HCT116 (cell line): ENCODE data around the gene MNT. TPM values are rescaled to one million over a fixed set of nuclear protein-coding genes. Genes with fewer than 3 reads are reported as not detected.

Source experiments
- ATAC-seq: fragments of 200-7000 bp; cut with Tn5 transposase; 2 replicates; pipeline ENCODE4 v1.9.1; 2020; ENCODE audit warnings: mild to moderate bottlenecking, moderate library complexity
- BruUV-seq: library from RNA; stranded (reverse); fragments of 400-500 nt; replicated peaks from 2 replicates; lab custom pipeline; 2021; lab: Mats Ljungman, UMichigan
- CTCF ChIA-PET: fragments of 300-600 bp; sonication (Branson Sonifier 250); formaldehyde crosslinking; loops from one replicate; lab custom pipeline; 2021; ENCODE audit warnings: antibody characterized with exemption; lab: Charles Lee
- POLR2A ChIA-PET: fragments of 300-600, 350-600 bp; sonication (Branson Sonifier 250); formaldehyde crosslinking; loops from one replicate; lab custom pipeline; 2021; ENCODE audit warnings: antibody characterized with exemption; lab: Charles Lee
- RAD21 ChIA-PET, 2 experiments: fragments of 300-600 bp; sonication (Branson Sonifier 250); formaldehyde crosslinking; loops; one replicate each; lab custom pipeline; 2023; ENCODE audit warnings: low total read pairs in 2 of 2; ENCODE audit not compliant: uncharacterized antibody in 2 of 2, unreplicated experiment in 2 of 2, low non-redundant PET in 1 of 2; lab: Charles Lee
- DNase-seq: peaks from one replicate; pipeline ENCODE4 v3.0.0-alpha.2; 2010; ENCODE audit warnings: low read depth, low spot score
- H2AFZ ChIP-seq: fragments of 200-600 bp; shearing (Covaris generic), sonication (generic); 2 replicates; pipeline ENCODE4 v1.6.1; 2017; ENCODE audit warnings: low read depth, mixed run types, mixed read lengths, antibody characterized with exemption, low read length; ENCODE audit not compliant: poor library complexity, severe bottlenecking
- H3K27ac ChIP-seq: 2 replicates; pipeline ENCODE4 v1.5.1; 2012; ENCODE audit warnings: low read depth, low read length
- H3K27me3 ChIP-seq: fragments of 200-600 bp; sonication (generic); 2 replicates; pipeline ENCODE4 v1.6.1; 2016; ENCODE audit warnings: mixed run types, low read length, mixed read lengths; ENCODE audit not compliant: insufficient read depth
- H3K36me3 ChIP-seq, 2 experiments: fragments of 200-500 bp in 1 of 2; fragments of 200-600 bp in 1 of 2; sonication (Bioruptor generic) in 1 of 2; sonication (generic) in 1 of 2; 2 replicates each; pipeline versions ENCODE4 v1.5.1 to v1.6.1; 2014 to 2016; ENCODE audit warnings: low read length in 2 of 2, inconsistent platforms in 1 of 2, mixed read lengths in 1 of 2, mixed run types in 1 of 2; ENCODE audit not compliant: insufficient read depth in 2 of 2, control insufficient read depth in 1 of 2
- H3K4me1 ChIP-seq, 2 experiments: fragments of 200-600 bp in 1 of 2; sonication (generic) in 1 of 2; 2 replicates each; pipeline versions ENCODE4 v1.5.1 to v1.6.1; 2012 to 2017; ENCODE audit warnings: low read length in 2 of 2, inconsistent platforms in 1 of 2, mild to moderate bottlenecking in 1 of 2, mixed read lengths in 1 of 2, mixed run types in 1 of 2, moderate library complexity in 1 of 2; ENCODE audit not compliant: insufficient read depth in 2 of 2, control insufficient read depth in 1 of 2
- H3K4me2 ChIP-seq: fragments of 200-600 bp; sonication (generic); 2 replicates; pipeline ENCODE4 v1.6.1; 2017; ENCODE audit warnings: mixed run types, low read length, mixed read lengths
- H3K4me3 ChIP-seq, 2 experiments: fragments of 200-600 bp in 1 of 2; sonication (generic) in 1 of 2; replicated peaks in 1 of 2; 2 replicates each; pipeline ENCODE4 v1.5.1; 2011 to 2016; ENCODE audit warnings: low read length in 2 of 2, control low read depth in 1 of 2, low read depth in 1 of 2, mild to moderate bottlenecking in 1 of 2, mixed read lengths in 1 of 2, mixed run types in 1 of 2
- H3K79me2 ChIP-seq: fragments of 200-600 bp; sonication (generic); 2 replicates; pipeline ENCODE4 v1.6.1; 2017; ENCODE audit warnings: mild to moderate bottlenecking, mixed run types, low read length, moderate library complexity, mixed read lengths; ENCODE audit not compliant: insufficient read depth
- H3K9ac ChIP-seq: fragments of 200-600 bp; sonication (generic); 2 replicates; pipeline ENCODE4 v1.6.1; 2016; ENCODE audit warnings: low read length, mixed read lengths
- H3K9me2 ChIP-seq: fragments of 200-600 bp; sonication (generic), shearing (Covaris generic); 2 replicates; pipeline ENCODE4 v1.6.1; 2017; ENCODE audit warnings: mixed run types, mild to moderate bottlenecking, moderate library complexity; ENCODE audit not compliant: insufficient read depth
- H3K9me3 ChIP-seq, 2 experiments: fragments of 200-500 bp in 1 of 2; fragments of 200-600 bp in 1 of 2; sonication (Bioruptor generic) in 1 of 2; sonication (generic) in 1 of 2; 2 replicates each; pipeline ENCODE4 v1.6.1; 2014 to 2017; ENCODE audit warnings: low read length in 2 of 2, mixed read lengths in 2 of 2, inconsistent platforms in 1 of 2, low read depth in 1 of 2, mild to moderate bottlenecking in 1 of 2, mixed run types in 1 of 2, moderate library complexity in 1 of 2; ENCODE audit not compliant: control insufficient read depth in 1 of 2, insufficient read depth in 1 of 2
- H4K20me1 ChIP-seq: fragments of 200-600 bp; sonication (generic), shearing (Covaris generic); 2 replicates; pipeline ENCODE4 v1.6.1; 2017; ENCODE audit warnings: mixed run types, mild to moderate bottlenecking, moderate library complexity; ENCODE audit not compliant: insufficient read depth
- EZH2 ChIP-seq: fragments of 200-600 bp; sonication (generic); IDR thresholded peaks from 2 replicates; pipeline ENCODE4 v1.6.1; 2017; ENCODE audit warnings: antibody characterized with exemption, mixed run types
- FOSL1 ChIP-seq: IDR thresholded peaks from 2 replicates; pipeline ENCODE4 v1.6.1; 2012; ENCODE audit warnings: low read depth
- JUND ChIP-seq: IDR thresholded peaks from 2 replicates; pipeline ENCODE4 v1.6.1; 2012
- MAX ChIP-seq: IDR thresholded peaks from 2 replicates; pipeline ENCODE4 v1.6.1; 2012
- POLR2A ChIP-seq: IDR thresholded peaks from 2 replicates; pipeline ENCODE4 v1.7.0; 2011; ENCODE audit warnings: borderline replicate concordance; ENCODE audit not compliant: insufficient read depth, insufficient read length; ENCODE audit errors: extremely low read depth
- POLR2AphosphoS5 ChIP-seq: IDR thresholded peaks from 2 replicates; pipeline ENCODE4 v1.6.1; 2011; ENCODE audit warnings: mild to moderate bottlenecking, low read depth, low read length, moderate library complexity
- SIN3A ChIP-seq: IDR thresholded peaks from 2 replicates; pipeline ENCODE4 v1.6.1; 2012; ENCODE audit warnings: low read depth
- ZFX ChIP-seq: fragments of 450-650 bp; IDR thresholded peaks from 2 replicates; pipeline ENCODE4 v1.6.1; 2017
- ZNF274 ChIP-seq: fragments of 200-500 bp; sonication (Bioruptor generic); IDR thresholded peaks from 2 replicates; pipeline ENCODE4 v1.6.1; 2014; ENCODE audit warnings: mild to moderate bottlenecking, low read depth, low read length, inconsistent platforms
- intact Hi-C: fragments of 100-400 bp; cut with micrococcal nuclease; formaldehyde crosslinking; loops from 2 replicates; pipeline ENCODE4 v1.10.0; 2022
- total RNA-seq: library from RNA; stranded (reverse); gene quantifications from one replicate; pipeline ENCODE4 v1.2.1, GENCODE V29; 2021; ENCODE audit not compliant: unreplicated experiment

Gene MNT
- total RNA-seq, 1 experiment from 2014 or later = 37.0 TPM

- H3K4me2 ChIP-seq = no peak overlapping the region
- H3K4me1 ChIP-seq = peaks cover 11 to 33% of the 10 kb centered on the region in 2 experiments
- RAD21 ChIA-PET = no interaction called here
- CTCF ChIA-PET = no interaction called here
- H3K9me2 ChIP-seq = no peaks in the 10 kb centered on the region
- H3K27ac ChIP-seq = no peak overlapping the region
- H3K36me3 ChIP-seq = peaks cover 0 to 3% of the 10 kb centered on the region in 2 experiments; a peak in 1 of 4 replicates
- H3K9ac ChIP-seq = no peak overlapping the region
- no peaks in the 10 kb centered on the region for H3K9me3 ChIP-seq
- POLR2A ChIA-PET = interaction anchor here (0.9 kb wide), 1 partner anchor 10 kb away, joined by 3 read pairs; no protein-coding TSS in a partner anchor
- BruUV-seq = no TSS peak
- intact Hi-C loops = no loop called here
- no peak overlapping the region for H2AFZ ChIP-seq
- no peak overlapping the region for H3K4me3 ChIP-seq
- no peaks in the 10 kb centered on the region for H4K20me1 ChIP-seq
- peaks cover 13% of the 10 kb centered on the region for H3K79me2 ChIP-seq
- ATAC-seq (no peak), DNase-seq (no peak)
- TF ChIP-seq JUND (no peak), EZH2 (no peak), SIN3A (no peak), MAX (no peak), FOSL1 (no peak), POLR2A (no peak), ZFX (no peak), POLR2AphosphoS5 (no peak), ZNF274 (no peak)
- no peaks in the 10 kb centered on the region for H3K27me3 ChIP-seq
These were observed 13.5 kb downstream of the MNT start for GRCh38 chr17:2387086-2388019.
